ENCODE data around the gene CPS1. TPM values are rescaled to one million over a fixed set of nuclear protein-coding genes. Genes with fewer than 3 reads are reported as not detected.

CPS1 gene
- total and polyA plus RNA-seq, 2 of the 8 experiments (the other 6 are each of a cell fraction or from before 2014, with no cell fraction given) = 7.9 to 15.7 TPM

- Histone ChIP-seq H3K4me2 (ENCODE audit: insufficient read depth in 1 of 2, low read depth in 2 of 2, low read length in 2 of 2) (no peak overlapping the region), H3K27me3 (replicated peaks in 1 of 4; ENCODE audit: control insufficient read depth in 3 of 4, extremely low read depth in 1 of 4, insufficient read depth in 3 of 4, low read length in 3 of 4) (peaks cover 0 to 1% (median 0%) of the 10 kb centered on the region in 4 experiments; a peak in 1 of 7 replicates), H3K36me3 (ENCODE audit: control insufficient read depth in 2 of 4, insufficient read depth in 4 of 4, low read length in 3 of 4) (no peaks in the 10 kb centered on the region), H3K14ac (ENCODE audit: insufficient read length) (no peak overlapping the region), H2AK5ac (ENCODE audit: low read depth, low read length) (no peak overlapping the region), H3K56ac (replicated peaks; ENCODE audit: insufficient read length, low read depth, low read length) (no peak overlapping the region), H2AFZ (ENCODE audit: low read length) (no peak overlapping the region), H3K23ac (ENCODE audit: insufficient read length) (no peak overlapping the region), H3K18ac (ENCODE audit: extremely low read depth, low read length) (no peak overlapping the region), H3K9me3 (ENCODE audit: insufficient read depth in 2 of 2, low read depth in 1 of 2, low read length in 1 of 2) (no peaks in the 10 kb centered on the region), H3K4me3 (ENCODE audit: extremely low read depth in 1 of 4, insufficient read depth in 2 of 4, low read depth in 3 of 4, low read length in 4 of 4) (no peak overlapping the region), H4K8ac (ENCODE audit: extremely low read depth, insufficient read depth, low read length) (no peak overlapping the region), H3K79me2 (ENCODE audit: control insufficient read depth in 1 of 2, insufficient read depth in 2 of 2, low read length in 2 of 2) (no peaks in the 10 kb centered on the region), H4K20me1 (replicated peaks in 1 of 2; ENCODE audit: control insufficient read depth in 1 of 2, insufficient read depth in 2 of 2, low read length in 2 of 2) (no peaks in the 10 kb centered on the region), H2BK15ac (ENCODE audit: low read length) (no peak overlapping the region), H3K9ac (replicated peaks in 1 of 4; ENCODE audit: extremely low read depth in 1 of 4, low read depth in 3 of 4, low read length in 3 of 4) (no peak overlapping the region), H2BK120ac (replicated peaks; ENCODE audit: low read depth, low read length) (no peak overlapping the region), H2BK5ac (ENCODE audit: low read depth, low read length) (no peak overlapping the region), H3K27ac (ENCODE audit: low read depth, low read length) (no peak overlapping the region), H3K4me1 (replicated peaks in 1 of 4; ENCODE audit: control insufficient read depth in 3 of 4, insufficient read depth in 4 of 4, low read length in 3 of 4) (no peaks in the 10 kb centered on the region), H3K23me2 (ENCODE audit: low read depth, low read length) (no peaks in the 10 kb centered on the region), H4K91ac (replicated peaks; ENCODE audit: insufficient read length, low read length) (no peak overlapping the region), H2BK12ac (ENCODE audit: low read depth, low read length) (no peak overlapping the region), H2BK20ac (ENCODE audit: low read length) (no peak overlapping the region), H3K4ac (replicated peaks; ENCODE audit: insufficient read length, low read depth, low read length) (no peak overlapping the region), H4K5ac (ENCODE audit: insufficient read length, low read depth, low read length) (no peak overlapping the region), H3K79me1 (ENCODE audit: low read depth, low read length) (no peaks in the 10 kb centered on the region)
- ChIA-PET CTCF (ENCODE audit: partially characterized antibody) (interaction anchor here (1.4 to 3.7 kb wide), 2 partner anchors 21 to 511 kb away, joined by 3 to 15 read pairs; no protein-coding TSS in a partner anchor), POLR2A (ENCODE audit: partially characterized antibody) (no interaction called here)
- DNase-seq (ENCODE audit: low read depth in 1 of 2, low spot score in 2 of 2) (no peak), FAIRE-seq (no peak)
- TF ChIP-seq MAX (IDR thresholded peaks at IDR 0.05) (no peak), POU5F1 (IDR thresholded peaks at IDR 0.05; ENCODE audit: low read depth, low read length) (no peak), SAP30 (IDR thresholded peaks at IDR 0.05; ENCODE audit: insufficient read depth, insufficient replicate concordance, low read length) (no peak), KDM5A (IDR thresholded peaks at IDR 0.05; ENCODE audit: low read length) (no peak), YY1 (IDR thresholded peaks at IDR 0.05; ENCODE audit: low read depth, low read length) (no peak), RXRA (IDR thresholded peaks at IDR 0.05; ENCODE audit: insufficient read depth, low read depth, low read length) (no peak), TEAD4 (IDR thresholded peaks at IDR 0.05; ENCODE audit: low read depth, low read length) (no peak), SP1 (IDR thresholded peaks at IDR 0.05; ENCODE audit: low read depth, low read length) (no peak), POLR2AphosphoS5 (IDR thresholded peaks at IDR 0.05; ENCODE audit: low read depth, low read length) (no peak), EZH2 (IDR thresholded peaks at IDR 0.05; ENCODE audit: low read depth, low read length, severe bottlenecking) (no peak), PHF8 (conservative IDR thresholded peaks at IDR 0.05; ENCODE audit: low read depth, low read length) (no peak), RFX5 (IDR thresholded peaks at IDR 0.05; ENCODE audit: borderline replicate concordance, low read depth, low read length) (no peak), GTF2F1 (IDR thresholded peaks at IDR 0.05; ENCODE audit: borderline replicate concordance, low read depth, low read length) (no peak), USF2 (IDR thresholded peaks at IDR 0.05; ENCODE audit: low read length) (no peak), KDM1A (IDR thresholded peaks at IDR 0.05; ENCODE audit: borderline replicate concordance, low read length) (no peak)
These were observed 31.9 kb upstream of the CPS1 start for GRCh38 chr2:210524533-210524932.
